ENCODE results near the gene PTER.

PTER gene

DNA sequence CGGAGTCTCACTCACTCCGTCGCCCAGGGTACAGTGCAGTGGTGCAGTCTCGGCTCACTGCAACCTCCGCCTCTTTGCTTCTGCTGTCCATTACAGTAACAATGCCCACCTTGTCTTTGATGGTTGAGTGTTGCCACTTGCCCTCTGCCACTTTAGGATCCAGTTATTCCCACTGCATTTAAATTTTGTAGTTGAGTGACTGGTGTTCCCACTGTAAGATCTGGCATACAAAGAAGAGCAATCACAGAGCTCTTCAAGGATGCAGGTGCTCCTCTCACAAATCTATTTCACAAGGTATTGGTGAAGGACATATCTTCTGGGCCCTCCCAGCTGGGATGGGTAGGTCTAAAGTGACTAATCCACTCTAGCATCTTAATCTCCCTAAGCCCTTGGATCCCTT is 12.6 kb downstream of the PTER start:
- Histone ChIP-seq H3K4me3 (no peak overlapping the region), H3K9me3 (ENCODE audit: low read depth, low read length) (no peaks in the 10 kb centered on the region), H3K36me3 (ENCODE audit: insufficient read depth, low read length) (no peaks in the 10 kb centered on the region), H3K27ac (no peak overlapping the region), H3K9ac (ENCODE audit: insufficient read length) (no peak overlapping the region)
- DNase-seq (ENCODE audit: low read depth, low spot score), result no peak
- TF ChIP-seq FOXP2 (optimal IDR thresholded peaks at IDR 0.05; ENCODE audit: control extremely low read depth, extremely low read length, insufficient read depth) (no peak), POLR2AphosphoS5 (IDR thresholded peaks at IDR 0.05; ENCODE audit: borderline replicate concordance, low read depth, low read length) (no peak), EZH2 (IDR thresholded peaks at IDR 0.05) (no peak)

DNA sequence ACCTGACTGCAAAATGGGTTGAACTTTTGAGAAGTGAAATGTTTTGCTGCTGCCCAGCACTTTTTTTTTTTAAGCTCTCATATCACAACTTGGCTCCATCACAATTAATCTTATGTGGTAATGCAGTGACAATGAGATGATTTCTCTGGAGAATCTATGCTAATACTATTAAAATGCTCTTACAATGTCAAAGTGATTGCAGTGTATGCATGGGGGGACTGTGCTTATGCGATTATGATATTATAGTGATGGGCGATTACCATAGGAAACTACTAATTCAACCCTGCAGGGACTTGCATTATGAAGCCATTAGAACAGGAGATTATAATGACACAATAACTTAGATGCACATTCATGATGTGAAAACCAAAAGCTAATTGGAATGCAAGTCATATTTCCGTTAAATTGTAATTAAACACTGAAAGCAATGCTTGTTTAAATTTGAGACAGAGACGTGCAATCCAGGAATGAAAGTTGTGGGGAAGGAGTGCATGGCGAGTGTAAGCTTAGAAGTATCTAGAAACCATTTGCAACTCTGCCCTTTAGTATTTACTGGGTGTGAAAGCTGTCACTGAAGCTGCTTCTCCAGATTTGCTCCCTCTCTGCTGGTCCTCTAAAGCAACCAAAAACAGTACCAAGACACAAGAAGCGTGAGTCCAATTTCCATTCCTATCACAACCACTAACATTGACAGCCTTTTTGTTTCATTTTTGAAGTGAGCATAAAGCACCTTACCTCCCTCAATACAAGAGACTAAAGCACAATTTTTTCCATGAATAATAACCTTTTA is 21.6 kb downstream of the PTER start:
- Histone ChIP-seq H3K9ac (ENCODE audit: insufficient read length) (no peak overlapping the region), H3K27ac (no peak overlapping the region), H3K36me3 (ENCODE audit: insufficient read depth, low read length) (no peaks in the 10 kb centered on the region), H3K9me3 (ENCODE audit: low read depth, low read length) (no peaks in the 10 kb centered on the region), H3K4me3 (no peak overlapping the region)
- DNase-seq (ENCODE audit: low read depth, low spot score), result no peak
- TF ChIP-seq FOXP2 (optimal IDR thresholded peaks at IDR 0.05; ENCODE audit: control extremely low read depth, extremely low read length, insufficient read depth) (no peak), EZH2 (IDR thresholded peaks at IDR 0.05) (no peak), POLR2AphosphoS5 (IDR thresholded peaks at IDR 0.05; ENCODE audit: borderline replicate concordance, low read depth, low read length) (no peak)

GRCh38 chr10:16459423-16459939 is 22.7 kb downstream of the PTER start:
- Histone ChIP-seq H3K9me3 (ENCODE audit: low read depth, low read length) (no peaks in the 10 kb centered on the region), H3K27ac (no peak overlapping the region), H3K4me3 (no peak overlapping the region), H3K36me3 (ENCODE audit: insufficient read depth, low read length) (no peaks in the 10 kb centered on the region), H3K9ac (ENCODE audit: insufficient read length) (no peak overlapping the region)
- no peak for TF ChIP-seq EZH2 (IDR thresholded peaks at IDR 0.05)
- TF ChIP-seq POLR2AphosphoS5 (IDR thresholded peaks at IDR 0.05; ENCODE audit: borderline replicate concordance, low read depth, low read length), result no peak
- TF ChIP-seq FOXP2 (optimal IDR thresholded peaks at IDR 0.05; ENCODE audit: control extremely low read depth, extremely low read length, insufficient read depth), result no peak
- no peak for DNase-seq (ENCODE audit: low read depth, low spot score)

DNA sequence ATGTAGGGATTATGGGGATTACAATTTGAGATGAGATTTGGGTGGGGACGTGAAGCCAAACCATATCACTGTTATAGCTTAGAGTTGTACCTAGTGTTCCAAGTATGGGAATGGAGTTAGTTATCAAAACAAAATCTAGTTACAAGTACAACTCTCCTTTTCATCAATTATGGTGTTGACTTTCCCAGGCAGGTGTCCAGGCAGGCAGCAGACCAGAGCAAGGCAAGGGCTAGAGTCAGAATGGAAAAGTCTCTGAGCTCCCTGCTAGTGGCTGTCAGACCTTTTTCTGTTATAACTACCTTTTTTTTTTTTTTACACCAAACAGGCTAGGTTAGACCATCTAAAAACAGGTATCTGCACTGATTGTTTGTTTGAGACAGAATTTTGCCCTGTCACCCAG is 29.2 kb downstream of the PTER start:
- Histone ChIP-seq H3K4me3 (no peak overlapping the region), H3K9me3 (ENCODE audit: low read depth, low read length) (no peaks in the 10 kb centered on the region), H3K27ac (no peak overlapping the region), H3K36me3 (ENCODE audit: insufficient read depth, low read length) (no peaks in the 10 kb centered on the region), H3K9ac (ENCODE audit: insufficient read length) (no peak overlapping the region)
- TF ChIP-seq POLR2AphosphoS5 (IDR thresholded peaks at IDR 0.05; ENCODE audit: borderline replicate concordance, low read depth, low read length), result no peak
- no peak for TF ChIP-seq FOXP2 (optimal IDR thresholded peaks at IDR 0.05; ENCODE audit: control extremely low read depth, extremely low read length, insufficient read depth)
- no peak for TF ChIP-seq EZH2 (IDR thresholded peaks at IDR 0.05)
- no peak for DNase-seq (ENCODE audit: low read depth, low spot score)

DNA sequence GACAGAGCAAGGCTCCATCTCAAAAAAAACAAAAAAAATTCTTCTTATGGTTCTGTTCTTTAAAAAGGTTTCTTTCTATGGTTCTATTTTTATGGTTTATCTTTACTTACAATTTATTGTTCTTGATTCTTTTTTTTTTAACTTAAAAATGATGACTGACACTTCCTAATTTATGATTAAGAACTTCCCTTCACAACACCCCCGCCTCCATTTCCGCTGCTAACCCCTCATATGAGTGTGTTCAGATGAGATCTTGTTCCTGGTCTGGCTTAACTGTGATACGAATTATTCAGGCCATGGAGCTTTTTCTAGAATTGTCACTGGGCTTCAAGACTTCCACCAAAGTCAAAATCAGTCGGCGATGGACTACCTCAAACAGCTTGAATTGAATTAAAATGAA is 33.9 kb downstream of the PTER start:
- no peak for TF ChIP-seq POLR2AphosphoS5 (IDR thresholded peaks at IDR 0.05; ENCODE audit: borderline replicate concordance, low read depth, low read length)
- TF ChIP-seq EZH2 (IDR thresholded peaks at IDR 0.05), result no peak
- no peak for TF ChIP-seq FOXP2 (optimal IDR thresholded peaks at IDR 0.05; ENCODE audit: control extremely low read depth, extremely low read length, insufficient read depth)

DNA sequence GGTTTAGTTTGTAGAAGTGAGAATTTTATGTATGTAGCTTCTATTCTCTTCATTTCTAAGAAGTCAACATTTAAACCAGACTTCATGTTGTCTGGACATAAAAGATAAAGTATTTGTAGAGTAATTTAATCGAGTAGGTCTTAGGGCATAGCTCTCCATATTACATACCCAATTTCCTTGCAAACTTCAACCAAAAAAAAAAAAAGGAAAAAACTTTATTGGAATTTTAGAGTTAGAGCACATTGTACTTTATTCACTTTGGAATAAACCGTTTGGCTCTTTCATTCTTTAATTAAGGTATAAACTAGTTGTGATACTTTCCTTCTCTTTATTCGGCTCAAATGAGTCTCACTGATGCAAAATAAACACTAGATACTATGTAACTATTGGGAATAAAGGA is 36.0 kb downstream of the PTER start:
- Histone ChIP-seq H3K9ac (ENCODE audit: insufficient read length) (no peak overlapping the region), H3K9me3 (ENCODE audit: low read depth, low read length) (no peaks in the 10 kb centered on the region), H3K36me3 (ENCODE audit: insufficient read depth, low read length) (no peaks in the 10 kb centered on the region), H3K27ac (no peak overlapping the region), H3K4me3 (no peak overlapping the region)
- DNase-seq (ENCODE audit: low read depth, low spot score), result no peak
- TF ChIP-seq FOXP2 (optimal IDR thresholded peaks at IDR 0.05; ENCODE audit: control extremely low read depth, extremely low read length, insufficient read depth) (no peak), EZH2 (IDR thresholded peaks at IDR 0.05) (no peak), POLR2AphosphoS5 (IDR thresholded peaks at IDR 0.05; ENCODE audit: borderline replicate concordance, low read depth, low read length) (no peak)

More for the DNA sequence above, 33.9 kb downstream of the PTER start:
- no peak overlapping the region for H3K4me3 ChIP-seq
- no peak overlapping the region for H3K9ac ChIP-seq (ENCODE audit: insufficient read length)
- no peaks in the 10 kb centered on the region for H3K36me3 ChIP-seq (ENCODE audit: insufficient read depth, low read length)
- no peak overlapping the region for H3K27ac ChIP-seq
- no peak for DNase-seq (ENCODE audit: low read depth, low spot score)
- H3K9me3 ChIP-seq (ENCODE audit: low read depth, low read length), result no peaks in the 10 kb centered on the region

- no peak overlapping the region for H3K9ac ChIP-seq (ENCODE audit: insufficient read length)
- TF ChIP-seq EZH2 (IDR thresholded peaks at IDR 0.05) (no peak), POLR2AphosphoS5 (IDR thresholded peaks at IDR 0.05; ENCODE audit: borderline replicate concordance, low read depth, low read length) (no peak), FOXP2 (optimal IDR thresholded peaks at IDR 0.05; ENCODE audit: control extremely low read depth, extremely low read length, insufficient read depth) (no peak)
- no peak for DNase-seq (ENCODE audit: low read depth, low spot score)
- H3K4me3 ChIP-seq, result no peak overlapping the region
- H3K36me3 ChIP-seq (ENCODE audit: insufficient read depth, low read length), result no peaks in the 10 kb centered on the region
- H3K9me3 ChIP-seq (ENCODE audit: low read depth, low read length), result no peaks in the 10 kb centered on the region
- H3K27ac ChIP-seq, result no peak overlapping the region
Measured at GRCh38 chr10:16477757-16478156, 40.9 kb downstream of the PTER start.

- no peak overlapping the region for H3K9ac ChIP-seq (ENCODE audit: insufficient read length)
- H3K36me3 ChIP-seq (ENCODE audit: insufficient read depth, low read length), result no peaks in the 10 kb centered on the region
- no peak for DNase-seq (ENCODE audit: low read depth, low spot score)
- no peak for TF ChIP-seq POLR2AphosphoS5 (IDR thresholded peaks at IDR 0.05; ENCODE audit: borderline replicate concordance, low read depth, low read length)
- TF ChIP-seq EZH2 (IDR thresholded peaks at IDR 0.05), result no peak
- no peak for TF ChIP-seq FOXP2 (optimal IDR thresholded peaks at IDR 0.05; ENCODE audit: control extremely low read depth, extremely low read length, insufficient read depth)
- no peaks in the 10 kb centered on the region for H3K9me3 ChIP-seq (ENCODE audit: low read depth, low read length)
- no peak overlapping the region for H3K27ac ChIP-seq
- H3K4me3 ChIP-seq, result no peak overlapping the region
Measured at GRCh38 chr10:16478801-16479200, 42.0 kb downstream of the PTER start.
